ENCODE results near the gene POLG.

Gene POLG

GRCh38 chr15:89330881-89331595 is 3.6 kb downstream of the POLG start:
- H3K4me3 ChIP-seq (replicated peaks; ENCODE audit: low read depth, low read length): peak overlapping the region; percentile 85

GRCh38 chr15:89330119-89330518 is 4.5 kb downstream of the POLG start:
- no peak for DNase-seq (ENCODE audit: extremely low read depth, low read depth)
- H3K4me3 ChIP-seq (replicated peaks; ENCODE audit: low read depth, low read length): no peak overlapping the region

More at GRCh38 chr15:89330881-89331595, 3.6 kb downstream of the POLG start:
- no peak for TF ChIP-seq CTCF (IDR thresholded peaks at IDR 0.05; ENCODE audit: low read depth, low read length, missing control alignments)
- no peak for DNase-seq (ENCODE audit: extremely low read depth, low read depth)

GRCh38 chr15:89329329-89330084 is 5.1 kb downstream of the POLG start:
- TF ChIP-seq CTCF (IDR thresholded peaks at IDR 0.05; ENCODE audit: low read depth, low read length, missing control alignments): no peak
- no peak for DNase-seq (ENCODE audit: extremely low read depth, low read depth)
- H3K4me3 ChIP-seq (replicated peaks; ENCODE audit: low read depth, low read length): no peak overlapping the region

More at GRCh38 chr15:89330119-89330518, 4.5 kb downstream of the POLG start:
- TF ChIP-seq CTCF (IDR thresholded peaks at IDR 0.05; ENCODE audit: low read depth, low read length, missing control alignments): no peak

GRCh38 chr15:89328398-89329254 is 6.0 kb downstream of the POLG start:
- TF ChIP-seq CTCF (IDR thresholded peaks at IDR 0.05; ENCODE audit: low read depth, low read length, missing control alignments): no peak
- no peak overlapping the region for H3K4me3 ChIP-seq (replicated peaks; ENCODE audit: low read depth, low read length)
- DNase-seq (ENCODE audit: extremely low read depth, low read depth): no peak

- no peak for DNase-seq (ENCODE audit: extremely low read depth, low read depth)
- no peak for TF ChIP-seq CTCF (IDR thresholded peaks at IDR 0.05; ENCODE audit: low read depth, low read length, missing control alignments)
- H3K4me3 ChIP-seq (replicated peaks; ENCODE audit: low read depth, low read length): no peak overlapping the region
Measured at GRCh38 chr15:89327113-89327512, 7.5 kb downstream of the POLG start.

- H3K4me3 ChIP-seq (replicated peaks; ENCODE audit: low read depth, low read length): no peak overlapping the region
- no peak for TF ChIP-seq CTCF (IDR thresholded peaks at IDR 0.05; ENCODE audit: low read depth, low read length, missing control alignments)
- DNase-seq (ENCODE audit: extremely low read depth, low read depth): no peak
Measured at GRCh38 chr15:89326316-89326715, 8.3 kb downstream of the POLG start.
